Measurements from ENCODE around the gene TNFSF12. TPM values are rescaled to one million over a fixed set of nuclear protein-coding genes. Genes with fewer than 3 reads are reported as not detected.

Gene TNFSF12
- polyA plus RNA-seq, 1 experiment: 27.1 TPM

GRCh38 chr17:7570351-7570750 lies 21.5 kb downstream of the TNFSF12 start:
- Histone ChIP-seq H3K27ac (ENCODE audit: low read depth, low read length) (no peak overlapping the region), H3K27me3 (ENCODE audit: control insufficient read depth, insufficient read depth, low read length) (no peaks in the 10 kb centered on the region), H3K4me3 (ENCODE audit: low read depth, low read length) (no peak overlapping the region), H3K9me3 (ENCODE audit: control insufficient read depth, insufficient read depth, low read length) (peaks cover 7% of the 10 kb centered on the region; the same call in 1 of the 2 replicates)
- ChIA-PET CTCF (interaction anchor here (1.6 to 3.4 kb wide), 2 partner anchors 9 to 56 kb away, joined by 4 to 24 read pairs; partner anchors contain the start of gene SENP3), POLR2A (interaction anchor here (1.3 kb wide), 1 partner anchor 9 kb away, joined by 3 read pairs; the partner anchor contains the start of gene CD68)
- no peak for TF ChIP-seq CTCF (IDR thresholded peaks at IDR 0.05; ENCODE audit: low read depth, low read length)
- DNase-seq (ENCODE audit: low read depth, low spot score): no peak

GRCh38 chr17:7572338-7572587 lies 23.4 kb downstream of the TNFSF12 start:
- Histone ChIP-seq H3K27ac (ENCODE audit: low read depth, low read length) (peak overlapping the region; percentile 85), H3K9me3 (ENCODE audit: control insufficient read depth, insufficient read depth, low read length) (peaks cover 7% of the 10 kb centered on the region; the same call in 1 of the 2 replicates), H3K4me3 (ENCODE audit: low read depth, low read length) (peak overlapping the region; percentile 72), H3K27me3 (ENCODE audit: control insufficient read depth, insufficient read depth, low read length) (no peaks in the 10 kb centered on the region)
- CTCF ChIA-PET: interaction anchor here (1.2 to 3.4 kb wide), 2 partner anchors 11 to 17 kb away, joined by 4 to 24 read pairs; partner anchors contain the start of gene SENP3
- no peak for TF ChIP-seq CTCF (IDR thresholded peaks at IDR 0.05; ENCODE audit: low read depth, low read length)
- DNase-seq (ENCODE audit: low read depth, low spot score): no peak
- POLR2A ChIA-PET: interaction anchor here (0.5 to 4.8 kb wide), 3 partner anchors 12 to 99 kb away, joined by 6 to 44 read pairs (median 7); partner anchors contain the start of gene MPDU1

GRCh38 chr17:7572588-7573323 lies 23.9 kb downstream of the TNFSF12 start:
- peak overlapping the region; percentile 96 for H3K27ac ChIP-seq (ENCODE audit: low read depth, low read length)
- CTCF ChIA-PET: interaction anchor here (0.9 to 3.4 kb wide), 2 partner anchors 11 to 43 kb away, joined by 3 to 24 read pairs; partner anchors contain the start of gene SENP3
- H3K4me3 ChIP-seq (ENCODE audit: low read depth, low read length): peak overlapping the region; percentile 98
- H3K27me3 ChIP-seq (ENCODE audit: control insufficient read depth, insufficient read depth, low read length): no peaks in the 10 kb centered on the region
- POLR2A ChIA-PET: interaction anchor here (0.5 to 4.8 kb wide), 13 partner anchors 11 to 276 kb away, joined by 3 to 44 read pairs (median 6); partner anchors contain the start of genes MPDU1, POLR2A, SAT2 and SENP3
- peaks cover 7% of the 10 kb centered on the region; the same call in 1 of the 2 replicates for H3K9me3 ChIP-seq (ENCODE audit: control insufficient read depth, insufficient read depth, low read length)
- peak; percentile 98 for DNase-seq (ENCODE audit: low read depth, low spot score)
- TF ChIP-seq CTCF (IDR thresholded peaks at IDR 0.05; ENCODE audit: low read depth, low read length): peak; percentile 6; the same call in 1 of the 2 replicates

- ChIA-PET CTCF (interaction anchor here (0.9 to 1.9 kb wide), 5 partner anchors 13 to 218 kb away, joined by 3 to 7 read pairs (median 3); partner anchors contain the start of gene SOX15), POLR2A (interaction anchor here (0.6 to 4.8 kb wide), 13 partner anchors 8 to 275 kb away, joined by 3 to 44 read pairs (median 5); partner anchors contain the start of genes MPDU1, POLR2A, SAT2 and SENP3)
- no peak for TF ChIP-seq CTCF (IDR thresholded peaks at IDR 0.05; ENCODE audit: low read depth, low read length)
- DNase-seq (ENCODE audit: low read depth, low spot score): peak; percentile 77
- peak overlapping the region; percentile 96 for H3K27ac ChIP-seq (ENCODE audit: low read depth, low read length)
- peak overlapping the region; percentile 98 for H3K4me3 ChIP-seq (ENCODE audit: low read depth, low read length)
- H3K27me3 ChIP-seq (ENCODE audit: control insufficient read depth, insufficient read depth, low read length): no peaks in the 10 kb centered on the region
- peaks cover 7% of the 10 kb centered on the region; the same call in 1 of the 2 replicates for H3K9me3 ChIP-seq (ENCODE audit: control insufficient read depth, insufficient read depth, low read length)
Measured at GRCh38 chr17:7573324-7574080, 24.6 kb downstream of the TNFSF12 start.
